M059J (cell line): ENCODE results near the gene SLC24A4. TPM values are rescaled to one million over a fixed set of nuclear protein-coding genes. Genes with fewer than 3 reads are reported as not detected.

Experiments
- DNase-seq: peaks from one replicate; pipeline ENCODE4 v3.0.0-alpha.2; 2012; ENCODE audit warnings: low read depth
- total RNA-seq: library from RNA; depleted of rRNA; stranded (reverse); fragments of >200 nt; shearing (Covaris generic); gene quantifications from 2 replicates; pipeline ENCODE4 v1.2.3, GENCODE V29; 2014

Gene SLC24A4
- total RNA-seq, 1 experiment from 2014 or later = 0.02 TPM

GRCh38 chr14:92519246-92520101, 196.5 kb downstream of the SLC24A4 start:
- DNase-seq = no peak

- no peak for DNase-seq
These were observed 197.4 kb downstream of the SLC24A4 start for GRCh38 chr14:92520102-92521057.

GRCh38 chr14:92521058-92521415, 198.1 kb downstream of the SLC24A4 start:
- DNase-seq = no peak

GRCh38 chr14:92523752-92524151, 200.8 kb downstream of the SLC24A4 start:
- DNase-seq = no peak

- no peak for DNase-seq
These were observed 201.7 kb downstream of the SLC24A4 start for GRCh38 chr14:92524602-92525185.

GRCh38 chr14:92525322-92526095, 202.5 kb downstream of the SLC24A4 start:
- no peak for DNase-seq

GRCh38 chr14:92527721-92528120, 204.8 kb downstream of the SLC24A4 start:
- DNase-seq = peak; percentile 15

- no peak for DNase-seq
These were observed 205.6 kb downstream of the SLC24A4 start for GRCh38 chr14:92528486-92529100.

- no peak for DNase-seq
These were observed 206.9 kb downstream of the SLC24A4 start for GRCh38 chr14:92529903-92530302.

- no peak for DNase-seq
These were observed 208.3 kb downstream of the SLC24A4 start for GRCh38 chr14:92531106-92531873.

- no peak for DNase-seq
These were observed 209.7 kb downstream of the SLC24A4 start for GRCh38 chr14:92532490-92533163.

GRCh38 chr14:92534932-92535643, 212.1 kb downstream of the SLC24A4 start:
- no peak for DNase-seq

- peak; percentile 67 for DNase-seq
These were observed 213.3 kb downstream of the SLC24A4 start for GRCh38 chr14:92536231-92536630.

- DNase-seq = no peak
These were observed 215.5 kb downstream of the SLC24A4 start for GRCh38 chr14:92538412-92538985.

GRCh38 chr14:92539419-92539818, 216.5 kb downstream of the SLC24A4 start:
- DNase-seq = no peak

GRCh38 chr14:92539875-92540274, 216.9 kb downstream of the SLC24A4 start:
- no peak for DNase-seq

- DNase-seq = peak; percentile 95
These were observed 217.6 kb downstream of the SLC24A4 start for GRCh38 chr14:92540472-92541048.
